Hindlimb muscle (tissue), 1 donor: ENCODE measurements around the gene MAPK10. TPM values are rescaled to one million over a fixed set of nuclear protein-coding genes. Genes with fewer than 3 reads are reported as not detected.

Experiments
- DNase-seq: peaks from one replicate; pipeline ENCODE4 v3.0.0-alpha.2; 2013
- polyA plus RNA-seq: library from polyadenylated mRNA; unstranded; fragments of 120-200 nt; gene quantifications from one replicate; pipeline ENCODE4 v1.2.1, GENCODE V29; 2013; ENCODE audit not compliant: insufficient read length

MAPK10 gene
- polyA plus RNA-seq, 1 donor, result 2.8 TPM

DNA sequence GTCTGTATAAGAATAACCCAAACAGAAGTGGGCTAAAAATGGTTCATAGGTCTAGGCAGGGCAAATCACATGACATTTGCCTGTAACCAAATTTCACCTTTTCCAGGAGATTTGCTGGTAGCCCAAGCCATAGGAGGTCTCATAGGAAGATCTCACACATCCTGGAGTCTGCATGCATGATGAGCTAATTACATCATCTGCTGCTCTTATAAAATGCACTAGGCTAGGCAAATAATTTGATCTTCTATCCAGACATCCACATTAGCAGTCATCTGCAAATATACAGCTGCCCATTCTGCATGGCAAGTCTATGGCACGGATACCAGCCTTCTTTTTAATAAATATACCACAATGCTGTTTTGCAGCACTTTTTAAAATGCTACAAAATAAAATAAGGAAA lies 87.2 kb downstream of the MAPK10 start:
- DNase-seq, result no peak

DNA sequence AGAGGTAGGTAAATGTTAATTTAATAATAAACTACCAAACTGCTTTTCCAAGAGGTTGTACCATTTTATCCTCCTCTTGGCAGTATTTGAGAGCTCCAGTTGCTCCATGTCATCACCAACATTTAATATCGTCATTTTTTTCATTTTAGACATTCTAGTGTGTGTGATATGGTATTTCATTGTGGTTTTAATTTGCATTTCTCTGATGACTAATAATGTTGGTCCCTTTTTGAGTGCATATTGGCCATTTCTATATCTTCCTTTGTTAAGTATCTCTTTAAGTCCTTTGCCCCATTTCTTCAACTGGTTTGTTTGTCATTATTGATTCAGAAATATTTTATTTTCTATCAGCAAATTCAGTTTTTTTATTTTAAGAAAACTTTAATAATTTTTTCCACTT lies 88.8 kb downstream of the MAPK10 start:
- no peak for DNase-seq

DNA sequence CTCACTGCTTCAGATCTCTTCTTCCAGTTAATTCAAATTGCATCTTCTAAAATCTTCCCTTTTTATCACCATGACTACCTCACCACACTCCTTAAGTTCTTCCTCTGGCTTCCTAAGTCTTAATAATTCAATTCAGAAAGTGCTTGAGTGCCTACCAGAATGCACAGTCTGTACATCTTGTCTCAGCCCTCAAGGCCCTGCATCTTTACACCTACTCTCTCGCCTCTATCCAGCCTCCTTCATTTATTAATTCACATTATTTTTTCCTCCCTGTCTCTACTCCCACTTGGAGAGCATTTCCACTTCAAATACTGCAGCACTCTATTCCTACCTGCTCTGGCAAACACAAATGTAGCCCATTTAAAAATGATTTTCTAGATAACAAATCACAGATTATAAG lies 90.5 kb downstream of the MAPK10 start:
- no peak for DNase-seq

DNA sequence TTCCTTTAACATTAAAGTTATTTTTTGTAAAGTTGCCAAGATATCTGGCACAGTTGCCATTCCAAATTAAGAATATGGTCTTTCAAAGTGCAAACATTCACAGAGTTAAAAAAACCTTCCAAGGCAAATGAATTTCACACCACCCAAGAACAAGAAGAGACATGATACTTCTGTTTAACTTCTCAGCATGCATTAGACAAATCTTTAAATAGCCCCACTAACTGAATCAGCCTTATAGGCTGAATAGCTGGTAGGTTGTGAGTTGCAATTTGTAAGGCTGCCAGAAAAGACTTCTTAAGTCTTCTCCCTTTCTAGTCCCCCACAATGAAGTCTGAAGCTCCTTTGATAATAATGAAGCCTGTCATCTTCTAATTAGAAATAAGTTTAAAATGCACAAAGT lies 95.6 kb downstream of the MAPK10 start:
- DNase-seq, result no peak

DNA sequence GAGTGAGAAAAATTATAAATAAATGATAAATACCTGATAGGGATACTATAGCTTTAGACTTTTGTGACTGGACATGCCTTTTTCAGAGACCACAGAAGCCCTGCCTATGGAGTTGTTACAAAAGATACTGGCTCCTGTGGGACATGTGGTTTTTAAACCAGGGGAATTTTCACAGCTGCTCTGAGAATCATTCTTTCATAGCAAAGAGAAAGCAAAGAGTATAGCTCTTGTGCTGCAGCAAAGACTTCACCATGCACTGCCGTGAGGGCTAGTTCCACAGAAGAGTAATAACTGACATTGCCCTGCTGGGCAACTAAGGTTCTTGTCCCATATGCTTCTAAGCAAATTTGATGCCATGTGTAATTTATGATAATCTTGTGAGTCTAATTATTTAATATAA lies 98.2 kb downstream of the MAPK10 start:
- DNase-seq, result no peak

DNA sequence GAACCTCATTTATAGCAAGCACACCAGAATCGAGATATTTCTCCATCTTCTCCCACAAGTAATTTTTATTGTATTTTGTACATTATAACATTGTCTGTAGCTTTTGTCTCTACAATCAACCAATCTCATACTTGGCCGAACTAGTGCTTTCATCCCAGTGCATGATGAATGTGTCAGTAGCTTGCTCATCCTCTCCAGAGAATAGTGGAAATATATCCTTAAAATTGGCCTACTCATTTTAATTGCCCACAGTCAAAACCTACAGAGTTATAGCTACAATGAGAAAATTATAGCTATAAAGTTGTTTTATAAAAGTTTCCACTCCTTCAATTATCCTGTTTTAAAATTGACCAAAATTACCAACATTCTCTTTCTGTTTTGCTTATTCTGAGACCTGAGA lies 103.8 kb downstream of the MAPK10 start:
- DNase-seq, result no peak

DNA sequence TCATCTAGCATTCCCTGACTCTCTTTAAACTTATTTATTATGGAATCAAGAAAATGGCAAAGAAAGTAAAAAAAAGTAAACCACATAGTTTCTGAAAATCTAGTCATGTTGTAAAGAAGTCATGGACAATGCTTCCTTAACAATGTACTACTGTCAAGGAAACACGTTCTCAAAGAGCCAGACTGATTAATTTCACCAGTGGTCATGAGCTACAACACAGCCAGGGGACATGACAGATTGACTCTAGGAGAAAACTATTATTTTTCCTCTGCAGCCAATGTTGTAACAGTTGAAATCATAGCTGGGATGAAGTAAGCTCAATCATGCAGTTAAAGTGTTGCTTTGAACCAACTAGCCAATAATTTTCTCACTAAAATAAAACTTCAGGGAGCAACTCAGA lies 109.2 kb downstream of the MAPK10 start:
- DNase-seq, result no peak

DNA sequence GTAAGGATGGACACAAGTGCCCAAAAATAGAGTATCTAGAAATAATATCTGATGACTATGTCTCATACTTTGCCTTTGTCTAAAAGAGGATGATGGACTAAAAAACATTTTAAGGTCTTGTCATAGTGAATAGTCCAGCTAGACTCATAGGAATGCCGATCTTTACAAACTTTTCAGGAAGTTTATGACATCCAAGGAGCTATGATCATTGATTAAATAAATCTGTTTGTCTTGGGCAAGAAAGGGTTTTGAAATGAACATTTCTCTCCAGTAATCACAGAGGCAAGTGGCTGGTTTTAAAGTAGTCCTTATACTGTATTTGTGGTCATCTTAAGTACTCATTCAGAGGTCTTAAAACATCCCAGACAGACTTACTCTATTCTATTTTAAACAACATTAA lies 109.8 kb downstream of the MAPK10 start:
- no peak for DNase-seq

DNA sequence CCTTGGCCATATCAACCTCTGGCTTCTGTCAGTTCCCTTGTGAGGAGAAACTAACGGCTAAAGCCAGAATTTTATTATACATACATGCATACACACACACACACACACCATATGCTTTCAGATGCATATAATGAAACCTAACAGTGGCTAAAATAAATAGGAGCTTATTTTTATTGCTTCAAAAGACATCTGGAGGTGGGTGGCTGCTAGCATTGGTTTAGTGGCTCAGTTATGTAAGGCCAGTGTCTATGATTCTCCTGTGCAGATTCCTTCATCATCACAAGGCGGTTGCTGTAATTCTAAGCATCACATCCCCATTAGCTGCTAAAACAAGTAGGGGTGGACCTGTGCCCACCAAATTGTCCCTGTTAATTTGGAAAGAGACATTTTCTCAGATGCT lies 110.8 kb downstream of the MAPK10 start:
- no peak for DNase-seq

DNA sequence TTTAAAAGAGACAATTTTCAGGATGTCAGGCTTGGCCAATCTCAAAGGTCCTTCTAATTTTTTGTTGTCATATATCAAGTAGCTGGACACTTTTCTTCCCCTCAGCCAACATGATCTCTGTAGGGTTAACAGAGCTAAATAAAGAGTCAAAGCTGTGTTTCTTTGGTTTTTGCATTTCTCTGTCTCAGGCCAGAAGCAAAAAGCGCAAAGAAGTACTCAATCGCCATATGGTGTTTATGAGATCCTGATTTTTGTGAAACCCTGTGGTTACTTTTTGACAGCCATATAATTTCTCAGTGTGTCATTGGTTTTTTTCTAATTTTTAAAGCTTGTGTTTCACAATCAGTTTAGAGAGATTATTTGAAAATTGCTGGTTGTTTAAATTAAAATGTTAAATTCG lies 111.9 kb downstream of the MAPK10 start:
- DNase-seq, result no peak

DNA sequence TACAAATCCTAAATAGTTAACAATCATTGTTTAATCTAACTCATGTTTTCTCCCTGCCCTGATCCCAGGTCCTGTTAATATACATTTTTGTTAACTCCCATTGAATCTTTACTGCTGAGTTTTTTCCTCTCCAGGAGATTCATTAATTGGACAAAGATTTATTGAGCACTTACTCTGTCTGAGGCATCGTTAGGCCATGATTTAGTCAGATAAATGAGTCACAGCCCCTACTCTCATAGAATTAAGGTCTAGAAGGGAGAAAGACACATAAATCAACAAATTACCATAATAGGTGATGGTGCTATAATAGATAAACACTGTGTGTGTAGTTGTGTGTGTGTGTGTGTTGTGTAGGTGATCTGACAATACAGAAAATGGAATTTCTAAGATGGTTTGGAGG lies 112.5 kb downstream of the MAPK10 start:
- no peak for DNase-seq

DNA sequence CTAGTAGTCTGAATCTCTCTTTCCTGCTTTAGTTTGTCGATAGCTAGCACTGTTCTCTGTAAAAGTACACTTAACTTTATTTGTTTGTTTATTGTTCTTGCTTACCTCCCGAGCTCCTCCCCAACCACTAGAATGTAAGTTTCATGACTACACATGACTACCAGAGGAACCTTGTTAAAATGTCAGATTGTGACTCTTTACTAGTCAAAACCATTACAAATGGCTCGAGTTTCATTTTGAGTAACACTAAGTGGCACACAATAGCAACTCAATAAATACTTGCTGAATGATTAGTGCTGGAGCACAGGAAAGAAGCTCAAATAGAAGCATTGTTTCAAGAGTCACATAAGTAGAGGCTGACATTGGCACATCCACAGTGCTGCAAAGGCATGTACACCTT lies 116.1 kb downstream of the MAPK10 start:
- DNase-seq, result no peak

DNA sequence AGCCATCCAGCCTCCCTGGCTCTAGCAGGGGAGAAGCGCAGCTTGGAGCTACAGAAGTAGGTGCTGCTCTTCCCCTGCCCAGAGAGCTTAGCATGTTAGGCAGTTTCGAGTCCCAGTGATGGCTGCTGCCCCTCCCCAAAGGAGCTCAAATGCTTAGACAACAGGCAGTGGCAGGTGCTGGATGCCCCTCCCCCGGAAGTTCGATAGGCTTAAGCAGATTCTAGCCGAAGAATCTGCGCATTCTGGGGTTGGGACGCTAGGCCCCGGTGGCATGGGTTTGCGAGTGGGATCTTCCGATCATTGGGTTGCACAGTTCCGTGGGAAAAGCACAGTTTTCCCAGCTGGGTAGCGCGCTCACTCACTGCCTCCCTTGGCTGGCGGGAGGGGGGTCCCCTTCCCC lies 117.2 kb downstream of the MAPK10 start:
- DNase-seq, result no peak

DNA sequence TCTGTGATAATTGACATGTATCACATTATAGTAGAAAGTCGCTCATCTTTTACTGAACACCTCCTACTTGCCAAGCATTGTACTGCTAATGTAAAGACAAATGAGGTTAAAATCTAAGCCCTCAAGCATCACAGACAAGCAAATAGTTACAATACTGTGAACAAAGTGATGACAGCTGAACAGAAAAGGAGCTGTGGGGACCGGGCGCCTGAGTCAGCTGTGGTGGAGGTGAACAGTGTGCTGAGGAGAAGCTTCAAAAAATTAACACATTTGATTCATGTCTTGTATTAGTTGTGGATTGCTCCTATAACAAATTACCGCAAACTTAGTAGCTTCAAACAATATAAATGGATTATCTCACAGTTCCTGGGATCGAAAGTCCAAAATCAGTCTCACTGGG lies 124.3 kb downstream of the MAPK10 start:
- no peak for DNase-seq

DNA sequence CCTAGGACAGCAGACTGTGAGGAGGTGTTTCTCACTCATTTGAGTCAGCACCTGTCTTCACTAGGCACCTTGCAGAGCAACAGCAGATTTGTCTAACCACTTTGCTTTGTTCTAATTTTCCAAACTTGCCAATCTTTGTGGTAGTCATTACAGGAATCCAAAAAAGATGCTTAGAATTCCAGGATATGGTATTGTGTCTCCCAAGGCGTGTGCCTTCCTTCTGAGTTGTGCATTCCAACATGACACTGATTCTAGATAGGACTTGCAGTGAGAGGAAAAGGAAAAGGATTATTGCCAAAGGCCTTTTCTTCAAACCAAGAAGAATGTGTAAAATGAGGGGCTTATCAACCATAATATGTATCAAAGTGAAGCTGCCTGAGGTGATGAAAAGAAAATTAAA lies 126.2 kb downstream of the MAPK10 start:
- no peak for DNase-seq

DNA sequence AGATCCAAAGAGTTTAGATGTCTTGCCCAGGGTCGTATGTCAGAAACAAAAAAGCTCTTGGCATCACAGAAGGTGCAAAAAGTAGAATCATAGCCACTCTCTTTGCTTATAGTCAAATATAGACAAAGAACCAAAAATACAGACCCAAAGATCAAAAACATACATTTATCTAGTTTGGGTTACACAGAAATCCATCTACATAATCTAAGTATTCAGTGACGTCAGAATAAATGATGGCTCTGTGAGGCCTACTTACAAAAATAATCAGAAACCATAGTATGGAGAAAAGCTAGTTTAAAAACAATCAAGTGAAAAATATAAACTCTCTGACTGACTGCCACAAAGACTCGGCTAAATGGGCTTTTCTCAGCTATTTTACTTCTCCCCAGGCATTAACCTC lies 126.8 kb downstream of the MAPK10 start:
- no peak for DNase-seq

DNA sequence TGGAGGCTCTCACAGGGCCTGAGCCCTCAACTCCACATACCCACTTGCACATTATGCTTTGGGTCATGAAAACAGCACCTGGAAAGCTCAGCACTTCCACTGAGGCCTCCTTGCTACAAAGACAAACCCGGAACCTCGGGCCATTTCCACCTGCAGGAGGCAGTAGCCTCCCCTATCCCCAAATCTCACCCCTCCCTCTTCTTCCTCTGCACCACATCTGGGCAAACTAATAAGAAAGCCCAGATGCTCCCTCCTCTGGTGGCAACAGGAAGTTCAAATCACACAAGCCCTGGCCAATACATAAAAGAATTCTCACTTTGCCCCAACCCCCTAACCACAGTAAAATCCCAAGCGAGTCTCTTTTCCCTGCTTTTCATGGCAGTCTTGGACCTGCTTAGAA lies 136.4 kb downstream of the MAPK10 start:
- DNase-seq, result no peak

DNA sequence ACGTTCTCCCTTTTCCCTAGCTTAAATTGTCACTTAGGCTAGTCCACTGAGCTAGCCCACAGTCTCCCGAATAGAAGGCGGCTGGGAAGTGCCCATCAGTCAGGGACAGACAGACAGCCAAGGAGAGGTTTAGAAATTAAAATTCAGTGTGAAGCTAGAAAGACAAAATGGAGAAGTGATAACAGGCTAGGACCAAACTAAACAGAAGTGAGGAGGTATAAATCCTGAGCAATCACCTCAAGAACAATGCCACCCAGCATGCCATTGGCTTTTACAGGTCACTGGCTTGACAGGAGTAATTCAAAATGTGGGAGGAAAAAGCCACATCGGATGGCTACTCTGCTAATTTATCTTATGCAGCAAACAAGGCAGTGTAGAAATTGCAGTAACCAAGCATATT lies 138.9 kb downstream of the MAPK10 start:
- DNase-seq, result no peak

DNA sequence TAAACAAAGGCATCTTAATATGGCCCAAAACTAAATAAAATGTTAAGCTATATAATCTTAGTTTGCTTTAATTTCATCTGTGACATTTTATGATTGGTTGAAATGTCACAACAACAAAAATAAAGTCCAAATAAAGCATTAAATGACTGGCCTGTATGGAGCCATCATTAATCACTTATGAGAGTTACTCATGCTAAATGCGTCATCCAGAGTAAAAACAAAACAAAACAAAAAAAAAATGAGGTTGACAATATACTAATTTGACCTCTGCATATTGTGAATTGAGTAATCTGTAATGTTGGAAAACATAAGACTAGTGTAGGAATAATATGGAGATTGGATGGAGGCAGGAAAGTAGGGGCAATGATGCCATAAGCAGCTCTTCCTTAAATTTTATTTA lies 139.7 kb downstream of the MAPK10 start:
- DNase-seq, result no peak

DNA sequence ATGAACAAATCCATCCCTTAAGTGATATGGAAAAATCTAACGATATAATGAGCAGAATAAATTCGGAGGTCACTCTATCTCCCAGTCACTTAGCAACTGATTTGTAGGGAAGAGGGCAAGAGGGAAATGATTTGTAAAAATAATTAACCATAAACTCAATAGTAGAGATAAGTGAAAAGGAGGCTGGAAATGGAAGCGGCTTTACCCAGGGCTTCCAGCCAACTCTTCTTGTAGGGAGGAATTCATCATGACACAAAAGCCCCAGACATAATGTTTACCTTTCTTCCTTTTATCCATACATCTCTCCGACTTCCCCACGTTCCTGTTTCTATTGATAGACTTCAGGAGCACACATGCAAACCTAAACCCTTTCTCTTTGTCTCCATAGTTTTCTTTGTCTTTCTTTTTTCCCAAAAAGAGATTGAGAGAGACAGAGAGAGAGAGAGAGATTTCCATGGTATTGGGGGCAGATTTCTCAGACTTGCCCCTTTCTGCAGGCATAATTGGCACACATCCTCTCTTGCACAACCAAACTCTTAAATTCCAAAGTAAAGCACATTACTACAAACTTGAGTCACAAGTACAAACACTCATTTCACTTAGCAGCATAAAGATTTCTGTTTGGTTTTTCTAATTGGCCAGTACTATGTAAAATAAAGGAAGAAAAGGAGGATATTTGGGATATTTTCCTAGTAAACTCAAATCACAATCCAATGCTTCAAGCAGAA lies 140.9 kb downstream of the MAPK10 start:
- DNase-seq, result no peak

DNA sequence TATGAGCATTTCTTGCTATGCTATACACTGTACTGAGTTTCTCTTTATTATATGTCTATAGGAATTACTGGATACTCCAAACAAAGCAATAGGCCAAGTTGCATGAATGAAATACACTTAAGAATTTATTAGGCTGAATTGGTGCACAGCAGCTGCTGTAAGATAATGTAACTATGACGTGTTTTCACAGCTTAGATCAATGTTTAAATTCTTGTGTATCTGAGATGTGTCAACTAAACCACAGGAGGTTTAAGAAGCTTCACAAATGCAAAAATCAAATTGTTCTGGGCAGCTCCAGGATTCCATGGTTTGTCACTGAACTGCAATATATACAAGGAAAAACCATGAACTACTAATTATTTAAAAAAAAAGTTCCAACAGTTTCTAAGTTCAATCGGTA lies 156.7 kb downstream of the MAPK10 start:
- DNase-seq, result no peak

DNA sequence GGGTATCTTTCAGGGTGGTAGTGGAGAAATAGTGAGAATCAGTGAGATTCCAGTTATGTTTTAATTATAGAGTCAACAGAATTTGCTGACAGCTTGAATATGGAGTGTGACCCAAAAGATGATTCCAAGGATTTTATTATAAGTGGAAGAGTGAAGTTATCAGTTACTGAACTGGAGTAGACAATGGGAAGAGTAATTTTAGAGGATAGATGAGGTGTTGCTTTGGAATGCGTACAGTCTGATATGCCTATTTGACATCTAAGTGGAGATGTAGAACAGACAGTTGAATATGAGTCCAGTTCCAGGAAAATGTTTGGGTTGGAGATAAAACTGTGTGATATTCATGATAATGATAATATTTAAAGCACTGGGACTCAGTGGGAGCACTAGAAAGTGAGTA lies 174.2 kb downstream of the MAPK10 start:
- no peak for DNase-seq

DNA sequence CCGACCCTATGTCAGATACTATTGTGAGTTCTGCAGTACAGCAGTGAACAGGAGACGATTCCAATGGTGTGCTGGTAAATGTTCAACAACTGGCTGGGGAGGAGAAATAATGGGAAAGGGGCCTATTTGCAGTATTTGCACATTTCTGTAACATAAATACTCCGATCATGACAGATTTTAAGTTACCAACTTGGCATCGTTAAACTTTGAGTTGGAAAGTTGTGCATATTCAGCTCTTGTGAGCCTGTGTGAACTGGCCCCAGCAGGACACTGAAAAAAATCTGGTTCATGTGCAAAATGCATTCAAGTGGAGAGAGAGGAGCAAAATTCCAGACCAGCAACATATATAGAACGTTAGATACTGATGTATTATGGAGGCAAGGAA lies 175.0 kb downstream of the MAPK10 start:
- peak; percentile 13 for DNase-seq

DNA sequence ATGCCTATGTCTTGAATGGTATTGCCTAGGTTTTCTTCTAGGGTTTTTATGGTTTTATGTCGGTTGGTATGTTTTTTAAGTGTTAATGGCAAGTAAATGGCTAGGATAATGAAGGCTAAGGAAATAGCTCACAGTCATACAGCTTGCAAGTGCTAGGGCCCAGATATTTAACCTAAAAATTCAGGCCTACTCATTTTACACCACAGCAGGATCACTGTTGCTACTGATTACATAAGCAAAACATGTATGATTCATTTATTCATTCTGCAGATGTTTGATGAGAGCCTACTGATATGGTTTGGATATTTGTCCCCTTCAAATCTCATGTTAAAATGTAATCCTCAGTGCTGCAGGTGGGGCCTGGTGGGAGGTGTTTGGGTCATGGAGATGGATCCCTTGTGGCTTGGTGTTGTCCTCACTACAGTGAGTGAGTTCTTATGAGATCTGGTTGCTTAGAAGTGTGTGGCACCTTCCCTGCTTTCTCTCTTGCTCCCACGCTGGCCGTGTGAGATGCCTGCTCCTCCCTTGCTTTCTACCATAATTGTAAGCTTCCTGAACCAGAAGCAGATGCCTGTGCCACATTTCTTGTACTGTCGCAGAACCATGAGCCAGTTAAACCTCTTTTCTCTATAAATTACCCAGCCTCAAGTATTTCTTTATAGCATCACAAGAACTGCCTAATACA lies 175.5 kb downstream of the MAPK10 start:
- DNase-seq, result no peak

DNA sequence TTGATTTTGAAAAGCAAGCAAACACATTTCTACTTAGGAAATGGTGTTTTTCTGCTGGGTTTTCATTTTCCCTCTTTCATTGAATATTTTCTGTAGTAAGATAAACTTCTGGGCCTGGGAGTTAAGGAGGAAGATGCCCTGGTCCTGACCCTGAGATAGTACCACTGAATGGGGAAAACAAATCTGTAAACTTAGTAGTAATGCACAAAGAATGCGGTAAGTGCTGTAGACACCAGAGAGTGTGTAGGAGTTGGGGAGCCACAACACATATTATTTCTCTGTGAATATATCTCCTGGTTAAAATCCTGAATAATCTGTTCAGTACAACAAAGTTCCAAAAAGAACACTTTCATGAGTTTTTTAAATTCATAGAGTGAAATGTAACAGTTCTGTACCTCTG lies 178.3 kb downstream of the MAPK10 start:
- no peak for DNase-seq
